ENCODE data around the gene VTCN1. TPM values are rescaled to one million over a fixed set of nuclear protein-coding genes. Genes with fewer than 3 reads are reported as not detected.

The VTCN1 gene
- total RNA-seq, 2 donors from 2014 or later, result not detected

- H3K27ac ChIP-seq (ENCODE audit: low read depth, low read length), result no peak overlapping the region
- H3K36me3 Mint-ChIP-seq (ENCODE audit: low read depth), result peaks cover 68% of the 10 kb centered on the region
- 85 to 97% methylated on average over 2 to 3 of the region's 3 CpGs for WGBS, 2 experiments (ENCODE audit: insufficient coverage in 1 of 2, insufficient read length in 1 of 2)
- no peak for DNase-seq
- no peaks in the 10 kb centered on the region for H3K27me3 ChIP-seq (ENCODE audit: control insufficient read depth, insufficient read depth, low read length, poor library complexity, severe bottlenecking)
- H3K9ac ChIP-seq (ENCODE audit: extremely low read depth, low read length, poor library complexity, severe bottlenecking), result no peak overlapping the region
- H3K9me3 Mint-ChIP-seq, result no peaks in the 10 kb centered on the region
- H3K36me3 ChIP-seq (ENCODE audit: control insufficient read depth, insufficient read depth, low read length), result peaks cover 88% of the 10 kb centered on the region
- H3K27ac Mint-ChIP-seq, result no peak overlapping the region
- no peaks in the 10 kb centered on the region for H3K27me3 Mint-ChIP-seq (ENCODE audit: insufficient read depth)
- TF ChIP-seq CTCF (conservative IDR thresholded peaks at IDR 0.05), result no peak
- H3K4me1 ChIP-seq (ENCODE audit: control insufficient read depth, insufficient read depth, low read length), result no peaks in the 10 kb centered on the region
- no peak overlapping the region for H3K4me3 ChIP-seq (ENCODE audit: low read length)
- no peak overlapping the region for H3K4me3 Mint-ChIP-seq
- peaks cover 4% of the 10 kb centered on the region for H3K4me1 Mint-ChIP-seq
- no peaks in the 10 kb centered on the region for H3K9me3 ChIP-seq (ENCODE audit: control insufficient read depth, low read length)
These were observed 113.7 kb downstream of the VTCN1 start for GRCh38 chr1:117096951-117097408.

- peaks cover 4% of the 10 kb centered on the region for H3K4me1 Mint-ChIP-seq
- H3K27ac ChIP-seq (ENCODE audit: low read depth, low read length), result no peak overlapping the region
- H3K4me3 ChIP-seq (ENCODE audit: low read length), result no peak overlapping the region
- no peak overlapping the region for H3K9ac ChIP-seq (ENCODE audit: extremely low read depth, low read length, poor library complexity, severe bottlenecking)
- peaks cover 89% of the 10 kb centered on the region for H3K36me3 ChIP-seq (ENCODE audit: control insufficient read depth, insufficient read depth, low read length)
- peaks cover 68% of the 10 kb centered on the region for H3K36me3 Mint-ChIP-seq (ENCODE audit: low read depth)
- H3K4me3 Mint-ChIP-seq, result no peak overlapping the region
- H3K9me3 ChIP-seq (ENCODE audit: control insufficient read depth, low read length), result no peaks in the 10 kb centered on the region
- peak overlapping the region; percentile 13 for H3K27ac Mint-ChIP-seq
- no peaks in the 10 kb centered on the region for H3K9me3 Mint-ChIP-seq
- DNase-seq, result no peak
- H3K27me3 Mint-ChIP-seq (ENCODE audit: insufficient read depth), result no peaks in the 10 kb centered on the region
- H3K4me1 ChIP-seq (ENCODE audit: control insufficient read depth, insufficient read depth, low read length), result no peaks in the 10 kb centered on the region
- 93 to 99% methylated on average over 7 of the region's 7 CpGs for WGBS, 2 experiments (ENCODE audit: insufficient coverage in 1 of 2, insufficient read length in 1 of 2)
- TF ChIP-seq CTCF (conservative IDR thresholded peaks at IDR 0.05), result no peak
- H3K27me3 ChIP-seq (ENCODE audit: control insufficient read depth, insufficient read depth, low read length, poor library complexity, severe bottlenecking), result no peaks in the 10 kb centered on the region
These were observed 115.7 kb downstream of the VTCN1 start for GRCh38 chr1:117094841-117095604.

GRCh38 chr1:117093870-117094621, 116.7 kb downstream of the VTCN1 start:
- Mint-ChIP-seq H3K27me3 (ENCODE audit: insufficient read depth) (no peaks in the 10 kb centered on the region), H3K9me3 (no peaks in the 10 kb centered on the region), H3K4me1 (peaks cover 4% of the 10 kb centered on the region), H3K4me3 (no peak overlapping the region), H3K36me3 (ENCODE audit: low read depth) (peaks cover 66% of the 10 kb centered on the region), H3K27ac (peak overlapping the region; percentile 69)
- WGBS, 2 experiments (ENCODE audit: insufficient coverage in 1 of 2, insufficient read length in 1 of 2), result 90 to 93% methylated on average over 3 to 6 of the region's 6 CpGs
- H3K27me3 ChIP-seq (ENCODE audit: control insufficient read depth, insufficient read depth, low read length, poor library complexity, severe bottlenecking), result no peaks in the 10 kb centered on the region
- no peaks in the 10 kb centered on the region for H3K4me1 ChIP-seq (ENCODE audit: control insufficient read depth, insufficient read depth, low read length)
- no peak overlapping the region for H3K9ac ChIP-seq (ENCODE audit: extremely low read depth, low read length, poor library complexity, severe bottlenecking)
- H3K4me3 ChIP-seq (ENCODE audit: low read length), result no peak overlapping the region
- peak; percentile 46 for TF ChIP-seq CTCF (conservative IDR thresholded peaks at IDR 0.05)
- peak overlapping the region; percentile 74 for H3K27ac ChIP-seq (ENCODE audit: low read depth, low read length)
- H3K9me3 ChIP-seq (ENCODE audit: control insufficient read depth, low read length), result no peaks in the 10 kb centered on the region
- peaks cover 84% of the 10 kb centered on the region for H3K36me3 ChIP-seq (ENCODE audit: control insufficient read depth, insufficient read depth, low read length)
- peak; percentile 55 for DNase-seq

Small RNA genes lying within 50 kb of the gene (microRNA-seq; reads per million reads assigned to microRNA genes)
- gene MIR942 (ENCODE audit: borderline microRNAs expressed), result 4.4 reads per million, percentile 29 among the genes with 10 or more reads in this experiment

Other genes with a start within 250 kb of the VTCN1 start
- gene CD101, start 209.2 kb downstream of the VTCN1 start, total RNA-seq, result 1 to 10 TPM in 1 of 2 donors, under 1 TPM in 1; 0.97 to 1.4 TPM
- 10 to 100 TPM; 70.9 to 71.9 TPM for gene TTF2, start 150.6 kb downstream of the VTCN1 start, total RNA-seq
- 10 to 100 TPM; 13.4 to 16.5 TPM for gene TRIM45, start 89.2 kb downstream of the VTCN1 start, total RNA-seq
- 10 to 100 TPM; 33.3 to 40.9 TPM for gene MAN1A2, start 156.5 kb upstream of the VTCN1 start, total RNA-seq

Data from endodermal cell (in vitro differentiated cells).